DOHH2 (cell line): ENCODE measurements around the gene TMEM95.

ENCODE experiments used
- H3F3A ChIP-seq: fragments of 200-600 bp; sonication (generic), shearing (Covaris generic); 2 replicates; pipeline ENCODE4 v1.6.0; 2016; ENCODE audit warnings: antibody characterized with exemption, mild to moderate bottlenecking; ENCODE audit not compliant: control insufficient read depth, insufficient read depth
- H3K27ac ChIP-seq: fragments of 200-600 bp; sonication (generic); 2 replicates; pipeline ENCODE4 v1.5.1; 2014; ENCODE audit warnings: low read depth, mild to moderate bottlenecking, low read length, moderate library complexity
- H3K27me3 ChIP-seq: fragments of 200-600 bp; sonication (generic); 2 replicates; pipeline ENCODE4 v1.6.1; 2014; ENCODE audit warnings: mild to moderate bottlenecking, low read length, mixed read lengths; ENCODE audit not compliant: control insufficient read depth
- H3K36me3 ChIP-seq: fragments of 200-600 bp; sonication (generic); 2 replicates; pipeline ENCODE4 v1.6.1; 2014; ENCODE audit warnings: mild to moderate bottlenecking, low read length, moderate library complexity, mixed read lengths; ENCODE audit not compliant: control insufficient read depth
- H3K4me1 ChIP-seq: fragments of 200-600 bp; sonication (generic); 2 replicates; pipeline ENCODE4 v1.6.1; 2014; ENCODE audit warnings: mild to moderate bottlenecking, low read length, mixed read lengths; ENCODE audit not compliant: control insufficient read depth
- H3K4me2 ChIP-seq: fragments of 200-600 bp; sonication (generic); 2 replicates; pipeline ENCODE4 v1.6.0; 2014; ENCODE audit warnings: mild to moderate bottlenecking, low read length, moderate library complexity
- H3K4me3 ChIP-seq: fragments of 200-600 bp; sonication (generic); 2 replicates; pipeline ENCODE4 v1.5.1; 2014; ENCODE audit warnings: mild to moderate bottlenecking, low read length, mixed read lengths
- H3K79me2 ChIP-seq: fragments of 200-600 bp; sonication (generic); 2 replicates; pipeline ENCODE4 v1.6.1; 2014; ENCODE audit warnings: mild to moderate bottlenecking, low read length, mixed read lengths; ENCODE audit not compliant: control insufficient read depth
- H3K9me2 ChIP-seq: fragments of 200-600 bp; sonication (generic); replicated peaks from 2 replicates; pipeline ENCODE4 v1.6.1; 2014; ENCODE audit warnings: mild to moderate bottlenecking, low read length, mixed read lengths; ENCODE audit not compliant: control insufficient read depth
- H3K9me3 ChIP-seq: fragments of 200-600 bp; sonication (generic); 2 replicates; pipeline ENCODE4 v1.6.1; 2014; ENCODE audit warnings: antibody characterized with exemption, low read length, mixed read lengths; ENCODE audit not compliant: control insufficient read depth, insufficient read depth
- H4K20me1 ChIP-seq: fragments of 200-600 bp; sonication (generic); 2 replicates; pipeline ENCODE4 v1.6.0; 2014; ENCODE audit warnings: low read depth, mild to moderate bottlenecking, antibody characterized with exemption, low read length, moderate library complexity; ENCODE audit not compliant: control insufficient read depth, insufficient read depth
- CTCF ChIP-seq: fragments of 200-600 bp; sonication (generic); IDR thresholded peaks from one replicate; pipeline ENCODE4 v1.5.1; 2014; ENCODE audit warnings: antibody characterized with exemption, mild to moderate bottlenecking, low read depth, low read length; ENCODE audit not compliant: poor library complexity, severe bottlenecking
- EZH2phosphoT487 ChIP-seq: fragments of 200-600 bp; sonication (generic); IDR thresholded peaks from 2 replicates; pipeline ENCODE4 v1.6.1; 2017; ENCODE audit warnings: borderline replicate concordance, mild to moderate bottlenecking, antibody characterized with exemption, low read length, moderate library complexity, mixed read lengths

Gene TMEM95

DNA sequence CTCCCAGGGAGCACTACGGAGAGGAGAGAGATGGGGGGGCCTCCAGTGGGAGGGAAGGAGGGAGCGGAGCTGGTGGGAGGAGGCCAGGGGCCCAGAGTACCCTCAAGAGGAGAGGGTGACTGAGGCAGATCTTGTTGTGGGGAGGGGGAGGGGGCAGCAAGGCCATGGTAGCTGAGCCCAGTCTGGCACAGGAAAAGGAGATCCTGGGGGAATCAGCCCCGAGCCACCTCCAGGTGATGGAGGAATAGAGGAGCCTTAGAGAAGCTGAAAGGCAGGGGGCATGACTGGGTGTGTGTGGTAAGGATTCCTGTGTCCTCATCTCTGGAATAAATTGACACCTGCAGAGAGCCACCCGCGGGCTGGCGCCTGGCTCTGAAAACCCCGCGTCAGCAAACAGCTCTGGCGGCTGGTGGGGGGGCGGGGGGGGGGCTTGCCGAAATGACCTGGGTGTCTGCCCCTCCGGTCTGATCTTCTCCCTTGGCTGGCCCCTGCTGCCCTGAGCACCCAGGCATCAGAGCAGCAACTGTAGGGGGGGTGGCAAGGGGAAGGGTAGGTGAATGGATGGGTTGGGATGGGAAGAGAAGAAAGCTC, 51.4 kb downstream of the TMEM95 start:
- Histone ChIP-seq H3K4me1 (peaks cover 11% of the 10 kb centered on the region), H3K4me2 (no peak overlapping the region), H3K9me3 (no peaks in the 10 kb centered on the region), H3K79me2 (peaks cover 9% of the 10 kb centered on the region), H3K4me3 (no peak overlapping the region), H3K36me3 (0 out of 2 replicates have a peak, but pooled peaks cover 4% of the 10 kb centered on the region), H3K27me3 (no peaks in the 10 kb centered on the region), H3K9me2 (no peaks in the 10 kb centered on the region), H3K27ac (no peak overlapping the region), H3F3A (0 out of 2 replicates have a peak, but pooled peaks cover 2% of the 10 kb centered on the region), H4K20me1 (no peaks in the 10 kb centered on the region)
- TF ChIP-seq CTCF: no peak
- no peak for TF ChIP-seq EZH2phosphoT487
